GM21423 (cell line): Measurements from ENCODE around the gene ANKRD13D.

Experiments used
- ATAC-seq: cut with Tn5 transposase; IDR thresholded peaks from one replicate; pipeline ENCODE4 v1.9.1; 2021; ENCODE audit warnings: mild to moderate bottlenecking, moderate library complexity; ENCODE audit not compliant: unreplicated experiment

The ANKRD13D gene

GRCh38 chr11:67302571-67303131, 13.5 kb downstream of the ANKRD13D start:
- no peak for ATAC-seq

GRCh38 chr11:67303132-67303834, 14.2 kb downstream of the ANKRD13D start, which contains the start of gene SSH3:
Gene SSH3, plus strand, starts transcription at chr11:67303530. Its CDS starts 96 bp downstream, at chr11:67303626.
- no peak for ATAC-seq

- no peak for ATAC-seq
Observed at GRCh38 chr11:67303835-67304411, 14.8 kb downstream of the ANKRD13D start.

- ATAC-seq: no peak
Observed at GRCh38 chr11:67304511-67305113, 15.5 kb downstream of the ANKRD13D start.

GRCh38 chr11:67306769-67307544, 17.9 kb downstream of the ANKRD13D start:
- ATAC-seq: no peak

- no peak for ATAC-seq
Observed at GRCh38 chr11:67307545-67308001, 18.5 kb downstream of the ANKRD13D start.

GRCh38 chr11:67308031-67308866, 19.1 kb downstream of the ANKRD13D start:
- ATAC-seq: no peak

GRCh38 chr11:67309166-67309565, 20.1 kb downstream of the ANKRD13D start:
- ATAC-seq: no peak

GRCh38 chr11:67309661-67310061, 20.6 kb downstream of the ANKRD13D start:
- ATAC-seq: no peak

GRCh38 chr11:67310246-67311050, 21.3 kb downstream of the ANKRD13D start:
- no peak for ATAC-seq

GRCh38 chr11:67311051-67311555, 22.0 kb downstream of the ANKRD13D start:
- ATAC-seq: no peak

- no peak for ATAC-seq
Observed at GRCh38 chr11:67311556-67312082, 22.5 kb downstream of the ANKRD13D start.

GRCh38 chr11:67312187-67313021, 23.3 kb downstream of the ANKRD13D start:
- ATAC-seq: no peak

- ATAC-seq: no peak
Observed at GRCh38 chr11:67313125-67313890, 24.2 kb downstream of the ANKRD13D start.

GRCh38 chr11:67314218-67314617, 25.1 kb downstream of the ANKRD13D start:
- no peak for ATAC-seq

GRCh38 chr11:67315325-67315909, 26.3 kb downstream of the ANKRD13D start:
- no peak for ATAC-seq

GRCh38 chr11:67316882-67317204, 27.7 kb downstream of the ANKRD13D start:
- no peak for ATAC-seq
